Gastroesophageal sphincter (tissue), 3 donors: ENCODE data around the gene NRSN1.

Experiments used
- CTCF ChIP-seq, 4 experiments: fragments of 200-600 bp in 2 of 4; fragments of 450-650 bp in 2 of 4; sonication (generic) in 1 of 4; IDR thresholded peaks; one replicate each; pipeline ENCODE4 v1.5.1; 2017 to 2019; ENCODE audit warnings: antibody characterized with exemption in 4 of 4, mild to moderate bottlenecking in 2 of 4, moderate library complexity in 2 of 4
- EP300 ChIP-seq: sonication (generic); formaldehyde crosslinking; IDR thresholded peaks from one replicate; pipeline ENCODE4 v1.6.1; 2017; ENCODE audit warnings: antibody characterized with exemption, mild to moderate bottlenecking
- POLR2A ChIP-seq, 2 donors: fragments of 450-650 bp; IDR thresholded peaks; one replicate each; pipeline ENCODE4 v1.6.1; 2017; ENCODE audit warnings: antibody characterized with exemption in 2 of 2, mild to moderate bottlenecking in 2 of 2, moderate library complexity in 1 of 2

GRCh38 chr6:24195836-24196597 lies 70.0 kb downstream of the NRSN1 start:
- TF ChIP-seq CTCF (IDR thresholded peaks at IDR 0.05), result no peak
- no peak for TF ChIP-seq POLR2A (IDR thresholded peaks at IDR 0.05)
- TF ChIP-seq EP300, result no peak
